NT2/D1 (cell line): ENCODE measurements around the gene RAB1B.

Experiments used
- DNase-seq: peaks from one replicate; pipeline ENCODE4 v3.0.0-alpha.2; 2011; ENCODE audit warnings: low read depth, low spot score
- H3K27me3 ChIP-seq: 2 replicates; pipeline ENCODE4 v1.6.0; 2011; ENCODE audit warnings: mild to moderate bottlenecking; ENCODE audit not compliant: insufficient read length, insufficient read depth
- H3K36me3 ChIP-seq: 2 replicates; pipeline ENCODE4 v1.6.1; 2011; ENCODE audit warnings: mild to moderate bottlenecking, low read length, mixed read lengths; ENCODE audit not compliant: insufficient read depth, insufficient read length
- H3K4me1 ChIP-seq: 2 replicates; pipeline ENCODE4 v1.5.1; 2011; ENCODE audit not compliant: insufficient read depth, insufficient read length
- H3K4me3 ChIP-seq: 2 replicates; pipeline ENCODE4 v1.5.1; 2011; ENCODE audit warnings: low read depth; ENCODE audit not compliant: insufficient read length
- H3K9ac ChIP-seq: 2 replicates; pipeline ENCODE4 v1.6.0; 2011; ENCODE audit warnings: low read depth; ENCODE audit not compliant: insufficient read length
- H3K9me3 ChIP-seq: 2 replicates; pipeline ENCODE4 v1.5.1; 2011; ENCODE audit warnings: mild to moderate bottlenecking, low read length; ENCODE audit not compliant: insufficient read depth
- SUZ12 ChIP-seq: IDR thresholded peaks from 2 replicates; pipeline ENCODE4 v1.6.1; 2011; ENCODE audit not compliant: insufficient read length, insufficient read depth; ENCODE audit errors: extremely low read depth
- YY1 ChIP-seq: IDR thresholded peaks from 2 replicates; pipeline ENCODE4 v1.6.1; 2011; ENCODE audit not compliant: insufficient read length, insufficient read depth
- ZNF274 ChIP-seq: IDR thresholded peaks from 2 replicates; pipeline ENCODE4 v1.6.1; 2011; ENCODE audit warnings: mild to moderate bottlenecking, low read depth, low read length

RAB1B gene

DNA sequence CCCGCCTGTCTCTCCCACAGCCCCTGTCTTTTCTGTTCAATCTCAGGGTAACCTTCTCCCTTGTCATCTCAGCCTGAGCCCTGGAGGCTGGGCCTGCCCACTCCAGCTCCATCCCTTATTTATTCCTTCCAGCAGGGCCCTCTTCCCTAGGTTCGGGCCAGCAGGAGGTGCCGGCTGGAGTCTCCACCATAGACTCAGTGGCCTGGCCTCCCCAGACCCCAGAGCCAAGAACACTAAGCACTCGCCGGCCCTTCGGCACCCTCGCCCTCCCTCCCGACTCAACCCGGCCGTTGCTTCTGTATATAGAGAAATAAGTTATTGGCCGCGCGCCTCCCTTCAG, 1.4 kb upstream of the RAB1B start:
- TF ChIP-seq SUZ12 = no peak
- TF ChIP-seq YY1 = no peak
- TF ChIP-seq ZNF274 = no peak
- Histone ChIP-seq H3K27me3 (no peaks in the 10 kb centered on the region), H3K9ac (peak overlapping the region; percentile 61), H3K36me3 (peaks cover 69% of the 10 kb centered on the region), H3K4me1 (peaks cover 13% of the 10 kb centered on the region), H3K4me3 (peak overlapping the region; percentile 39), H3K9me3 (no peaks in the 10 kb centered on the region)
- DNase-seq = no peak

DNA sequence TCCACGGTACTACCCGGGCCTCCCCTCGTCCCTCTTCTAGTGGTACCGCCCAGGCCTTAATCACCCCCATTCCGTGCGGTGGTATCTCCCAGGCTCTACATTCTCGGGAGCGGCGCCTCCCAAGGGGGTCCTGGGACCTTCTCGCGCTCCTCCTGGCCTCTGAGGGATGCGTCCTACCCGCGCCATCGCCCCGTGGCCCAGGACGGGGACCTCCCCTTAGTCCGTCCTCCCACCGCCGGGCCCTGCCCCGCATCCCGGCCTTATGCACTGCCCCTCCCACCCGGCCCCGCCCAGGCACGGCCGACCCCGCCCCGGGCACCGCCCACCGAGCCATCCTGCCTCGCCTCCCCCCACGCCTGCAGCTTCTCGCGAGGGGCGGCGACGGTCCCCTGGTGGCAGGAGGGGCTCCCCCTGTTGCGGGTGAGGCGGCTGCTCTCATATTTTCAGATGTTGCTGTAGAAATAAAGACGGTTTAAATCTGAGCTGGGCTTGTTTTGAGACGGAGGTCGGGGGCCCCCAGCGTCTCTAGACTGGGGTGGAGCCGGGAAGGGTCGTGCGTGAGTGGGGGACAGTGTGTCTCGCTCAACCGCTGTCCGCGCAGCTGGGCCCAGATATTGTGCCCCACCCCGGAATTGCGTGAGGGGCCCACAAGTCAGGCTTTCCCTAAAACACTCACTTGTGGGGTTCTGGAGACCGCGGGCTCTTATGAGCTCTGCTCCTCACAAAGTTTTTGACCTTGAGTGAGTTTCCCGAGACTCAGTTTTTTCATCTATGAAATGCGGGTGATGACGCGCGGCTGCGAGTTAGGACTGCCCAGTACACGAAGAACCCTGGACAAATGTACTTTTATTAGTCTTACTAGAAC, 828 bp upstream of the RAB1B start:
- no peak for TF ChIP-seq ZNF274
- TF ChIP-seq YY1 = no peak
- no peak for TF ChIP-seq SUZ12
- Histone ChIP-seq H3K4me1 (peaks cover 13% of the 10 kb centered on the region), H3K9me3 (no peaks in the 10 kb centered on the region), H3K4me3 (peak overlapping the region; percentile 60), H3K9ac (peak overlapping the region; percentile 61), H3K36me3 (peaks cover 69% of the 10 kb centered on the region), H3K27me3 (no peaks in the 10 kb centered on the region)
- DNase-seq = peak; percentile 61

DNA sequence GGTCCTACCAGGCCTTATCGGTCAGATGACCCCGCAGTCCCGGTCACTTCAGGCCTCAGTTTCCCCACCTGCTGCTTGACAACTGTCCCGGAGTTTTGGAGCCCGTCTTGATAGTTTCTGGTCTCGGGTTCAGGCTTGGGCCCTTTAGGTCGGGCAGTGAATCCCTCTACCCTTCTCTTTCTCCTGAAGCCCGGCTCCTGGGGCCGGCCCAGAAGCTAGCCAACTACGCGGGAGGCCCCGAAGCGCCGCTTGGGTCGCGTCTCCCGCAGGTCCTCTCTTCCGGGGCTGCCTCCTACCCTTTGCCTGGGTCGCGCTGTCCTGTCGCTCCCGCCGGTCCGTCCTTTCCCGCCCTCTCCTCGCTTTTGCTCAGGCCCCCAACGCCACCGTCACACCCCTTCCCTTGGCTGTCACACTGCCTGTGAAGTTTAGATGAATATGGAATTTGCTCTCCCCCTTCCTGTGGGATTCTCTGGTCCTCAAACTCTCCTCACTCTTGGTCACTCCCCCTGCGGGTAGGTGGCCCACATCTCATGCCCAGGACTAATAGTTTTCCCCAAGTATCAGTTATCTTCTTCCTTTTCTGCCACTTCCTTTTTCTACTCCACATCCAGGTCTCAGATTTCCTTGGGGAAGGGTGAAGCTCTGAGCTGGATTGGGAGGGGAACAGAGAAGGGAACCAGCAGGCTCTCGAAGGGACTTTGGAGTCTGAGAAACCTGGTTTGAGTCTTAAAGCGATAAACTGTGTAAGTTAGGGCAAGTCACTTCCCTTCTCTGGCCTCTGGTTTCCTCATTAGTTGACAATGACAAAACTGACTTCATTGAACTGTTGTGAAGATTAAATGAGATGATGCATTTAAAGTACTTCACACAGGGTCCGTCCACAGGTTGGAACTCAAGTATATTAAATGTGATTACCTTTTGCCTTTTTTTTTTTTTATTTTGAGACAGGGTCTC, 790 bp downstream of the RAB1B start:
- H3K27me3 ChIP-seq = no peaks in the 10 kb centered on the region
- H3K9ac ChIP-seq = peak overlapping the region; percentile 89
- DNase-seq = no peak
- peaks cover 13% of the 10 kb centered on the region for H3K4me1 ChIP-seq
- H3K36me3 ChIP-seq = peaks cover 69% of the 10 kb centered on the region
- H3K9me3 ChIP-seq = no peaks in the 10 kb centered on the region
- peak overlapping the region; percentile 84 for H3K4me3 ChIP-seq
- no peak for TF ChIP-seq YY1
- TF ChIP-seq SUZ12 = no peak
- TF ChIP-seq ZNF274 = no peak

DNA sequence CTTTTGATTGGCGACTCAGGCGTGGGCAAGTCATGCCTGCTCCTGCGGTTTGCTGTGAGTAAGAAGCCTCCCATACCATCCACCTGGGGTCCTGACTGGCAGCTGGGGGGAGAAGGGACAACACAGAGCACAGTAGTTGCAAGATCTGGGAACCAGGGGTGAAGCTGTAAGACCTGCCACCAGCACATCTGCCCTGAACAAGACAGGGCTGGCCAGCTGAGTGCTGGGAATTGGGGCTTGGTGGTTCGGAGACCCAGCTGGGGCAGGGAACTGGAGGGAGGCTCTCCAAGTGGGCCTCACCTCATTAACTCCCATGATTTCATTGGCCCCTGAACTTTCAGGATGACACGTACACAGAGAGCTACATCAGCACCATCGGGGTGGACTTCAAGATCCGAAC, 3.4 kb downstream of the RAB1B start:
- H3K4me3 ChIP-seq = no peak overlapping the region
- peaks cover 65% of the 10 kb centered on the region for H3K36me3 ChIP-seq
- TF ChIP-seq ZNF274 (no peak), SUZ12 (no peak), YY1 (no peak)
- no peaks in the 10 kb centered on the region for H3K27me3 ChIP-seq
- H3K4me1 ChIP-seq = peaks cover 6% of the 10 kb centered on the region
- no peak for DNase-seq
- H3K9me3 ChIP-seq = no peaks in the 10 kb centered on the region
- no peak overlapping the region for H3K9ac ChIP-seq

DNA sequence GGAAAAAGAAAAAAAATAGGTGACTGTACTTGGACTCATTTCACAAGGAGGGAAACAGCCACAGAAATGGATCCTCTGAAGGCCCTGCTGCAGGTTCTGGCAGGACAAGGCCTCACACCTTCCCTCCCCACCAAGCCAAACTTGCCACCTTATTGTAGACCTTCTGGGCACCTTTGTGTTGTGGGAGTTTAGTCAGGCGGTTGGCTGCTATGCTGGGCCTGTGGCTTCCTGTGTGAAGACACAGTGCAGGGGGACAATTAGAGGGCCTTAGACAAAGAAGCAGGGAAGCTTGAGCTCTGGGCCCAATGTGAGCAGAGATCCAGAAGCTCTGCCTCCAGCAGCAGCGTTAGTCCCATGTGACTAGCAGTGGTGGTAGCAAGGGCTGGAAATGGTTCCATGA, 4.2 kb downstream of the RAB1B start:
- H3K4me1 ChIP-seq = peaks cover 5% of the 10 kb centered on the region
- no peak overlapping the region for H3K4me3 ChIP-seq
- H3K27me3 ChIP-seq = no peaks in the 10 kb centered on the region
- peaks cover 63% of the 10 kb centered on the region for H3K36me3 ChIP-seq
- no peak for TF ChIP-seq ZNF274
- no peak for TF ChIP-seq YY1
- no peak for TF ChIP-seq SUZ12
- no peaks in the 10 kb centered on the region for H3K9me3 ChIP-seq
- no peak overlapping the region for H3K9ac ChIP-seq
- DNase-seq = no peak

DNA sequence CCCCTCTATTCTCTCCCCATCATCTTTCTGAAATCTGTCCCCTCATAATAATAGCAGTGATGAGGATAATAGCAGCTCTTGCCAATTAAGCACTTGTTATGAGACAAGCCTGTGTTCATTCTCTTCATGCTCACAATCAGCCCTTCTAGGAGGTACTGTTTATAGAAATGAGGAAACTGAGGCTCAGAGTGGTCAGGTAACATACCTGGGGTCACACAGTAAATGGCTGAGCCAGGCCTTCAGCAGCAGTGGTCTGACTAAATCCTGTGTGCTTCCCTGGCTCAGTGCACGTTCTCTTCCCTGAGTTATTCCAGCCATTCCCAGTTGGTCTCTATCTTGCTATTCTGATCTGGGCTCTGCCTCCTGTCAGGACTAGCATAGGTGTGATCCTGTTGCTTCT, 5.8 kb downstream of the RAB1B start:
- TF ChIP-seq ZNF274 = no peak
- TF ChIP-seq YY1 = no peak
- TF ChIP-seq SUZ12 = no peak
- DNase-seq = no peak
- no peaks in the 10 kb centered on the region for H3K9me3 ChIP-seq
- no peak overlapping the region for H3K4me3 ChIP-seq
- H3K36me3 ChIP-seq = peaks cover 63% of the 10 kb centered on the region
- peaks cover 8% of the 10 kb centered on the region for H3K4me1 ChIP-seq
- no peaks in the 10 kb centered on the region for H3K27me3 ChIP-seq
- H3K9ac ChIP-seq = no peak overlapping the region

DNA sequence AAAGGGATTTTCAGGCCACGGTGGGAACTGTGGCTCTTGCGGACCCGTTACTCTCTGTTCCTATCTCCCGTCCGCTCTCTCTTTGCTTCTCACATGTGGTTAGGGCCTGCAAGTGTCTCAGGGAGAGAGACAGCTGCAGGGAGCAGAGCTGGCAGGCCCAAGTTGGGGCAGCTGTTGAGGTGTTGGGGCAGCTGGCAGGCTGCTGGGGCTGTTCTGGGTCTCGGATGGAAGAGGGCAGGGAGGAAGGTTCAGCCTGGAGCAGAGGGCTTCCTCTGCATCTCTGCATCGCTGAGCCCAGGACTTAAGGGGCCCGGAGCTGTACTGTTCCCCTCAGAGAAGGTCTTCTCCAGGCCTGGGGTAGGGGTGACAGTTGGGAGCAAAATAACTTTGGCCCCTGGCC, 7.0 kb downstream of the RAB1B start:
- H3K9me3 ChIP-seq = no peaks in the 10 kb centered on the region
- DNase-seq = no peak
- H3K27me3 ChIP-seq = no peaks in the 10 kb centered on the region
- H3K4me1 ChIP-seq = peaks cover 5% of the 10 kb centered on the region
- TF ChIP-seq YY1 (no peak), SUZ12 (no peak)
- H3K9ac ChIP-seq = no peak overlapping the region
- peaks cover 56% of the 10 kb centered on the region for H3K36me3 ChIP-seq
- H3K4me3 ChIP-seq = no peak overlapping the region
